SK-N-SH treated with all-trans-retinoic acid at 6 μM for 48 hours (cell line): Measurements from ENCODE around the gene EIF6.

ENCODE experiments used
- ATAC-seq: fragments of 200-7000 bp; cut with Tn5 transposase; 3 replicates; pipeline ENCODE4 v1.9.1; 2020; ENCODE audit warnings: mild to moderate bottlenecking, moderate library complexity
- BACH2 ChIP-seq: fragments of 250-450 bp; sonication (Bioruptor Pico); IDR thresholded peaks from 2 replicates; pipeline ENCODE4 v1.9.0; 2021; ENCODE audit warnings: mild to moderate bottlenecking, borderline replicate concordance
- CSDC2 ChIP-seq: fragments of 250-450 bp; sonication (Bioruptor Pico); IDR thresholded peaks from 2 replicates; pipeline ENCODE4 v1.5.0; 2020; ENCODE audit warnings: mild to moderate bottlenecking, moderate library complexity
- CSRNP3 ChIP-seq: fragments of 250-450 bp; sonication (Bioruptor Pico); IDR thresholded peaks from 2 replicates; pipeline ENCODE4 v1.5.1; 2021; ENCODE audit warnings: mild to moderate bottlenecking, moderate library complexity
- ESRRG ChIP-seq: fragments of 250-450 bp; sonication (Bioruptor Pico); IDR thresholded peaks from 2 replicates; pipeline ENCODE4 v1.6.1; 2021; ENCODE audit warnings: mild to moderate bottlenecking
- GLIS3 ChIP-seq: fragments of 250-450 bp; sonication (Bioruptor Pico); IDR thresholded peaks from 2 replicates; pipeline ENCODE4 v1.5.0; 2020; ENCODE audit warnings: mild to moderate bottlenecking, moderate library complexity
- ISL1 ChIP-seq: fragments of 250-450 bp; sonication (Bioruptor Pico); IDR thresholded peaks from 2 replicates; pipeline ENCODE4 v2.1.2; 2022; ENCODE audit warnings: mild to moderate bottlenecking, moderate library complexity
- OSR1 ChIP-seq: fragments of 250-450 bp; sonication (Bioruptor Pico); IDR thresholded peaks from 2 replicates; pipeline ENCODE4 v1.8.0; 2022; ENCODE audit warnings: moderate library complexity, mild to moderate bottlenecking, inconsistent platforms
- PATZ1 ChIP-seq: fragments of 250-450 bp; sonication (Bioruptor Pico); IDR thresholded peaks from 2 replicates; pipeline ENCODE4 v1.8.0; 2020; ENCODE audit warnings: mild to moderate bottlenecking, moderate library complexity, borderline replicate concordance
- POU6F1 ChIP-seq: fragments of 250-450 bp; sonication (Bioruptor Pico); IDR thresholded peaks from 2 replicates; pipeline ENCODE4 v1.8.0; 2021; ENCODE audit warnings: low read depth, mild to moderate bottlenecking, moderate library complexity, borderline replicate concordance
- PPARA ChIP-seq: fragments of 250-450 bp; sonication (Bioruptor Pico); IDR thresholded peaks from 2 replicates; pipeline ENCODE4 v1.5.0; 2020; ENCODE audit warnings: mild to moderate bottlenecking, borderline replicate concordance
- RARB ChIP-seq: fragments of 250-450 bp; sonication (Bioruptor Pico); IDR thresholded peaks from 2 replicates; pipeline ENCODE4 v1.8.0; 2021; ENCODE audit warnings: mild to moderate bottlenecking, moderate library complexity
- SNAI2 ChIP-seq: fragments of 250-450 bp; sonication (Bioruptor Pico); IDR thresholded peaks from 2 replicates; pipeline ENCODE4 v1.5.0; 2020; ENCODE audit warnings: mild to moderate bottlenecking, moderate library complexity
- TCF4 ChIP-seq: fragments of 250-450 bp; sonication (Bioruptor Pico); IDR thresholded peaks from 2 replicates; pipeline ENCODE4 v1.8.0; 2021; ENCODE audit warnings: mild to moderate bottlenecking, moderate library complexity, borderline replicate concordance
- TSHZ2 ChIP-seq: fragments of 250-450 bp; sonication (Bioruptor Pico); IDR thresholded peaks from 2 replicates; pipeline ENCODE4 v1.5.0; 2020; ENCODE audit warnings: mild to moderate bottlenecking, moderate library complexity
- ZC3H10 ChIP-seq: fragments of 250-450 bp; sonication (Bioruptor Pico); IDR thresholded peaks from 2 replicates; pipeline ENCODE4 v1.5.1; 2021; ENCODE audit warnings: mild to moderate bottlenecking, moderate library complexity
- ZFP3 ChIP-seq: fragments of 250-450 bp; sonication (Bioruptor Pico); IDR thresholded peaks from 2 replicates; pipeline ENCODE4 v1.5.0; 2020; ENCODE audit warnings: mild to moderate bottlenecking, moderate library complexity
- ZFP30 ChIP-seq: fragments of 450-650 bp; formaldehyde crosslinking; IDR thresholded peaks from 2 replicates; pipeline ENCODE4 v1.5.0; 2022; ENCODE audit warnings: mild to moderate bottlenecking, moderate library complexity
- ZNF565 ChIP-seq: fragments of 450-650 bp; formaldehyde crosslinking; conservative IDR thresholded peaks from 2 replicates; pipeline ENCODE4 v1.5.0; 2020; ENCODE audit warnings: low read depth, mild to moderate bottlenecking, moderate library complexity

The EIF6 gene

GRCh38 chr20:35286077-35286898, 1.7 kb upstream of the EIF6 start:
- no peak for ATAC-seq
- TF ChIP-seq ZC3H10 (CRISPR knock-in tag) = no peak

- no peak for ATAC-seq
- no peak for TF ChIP-seq SNAI2 (CRISPR knock-in tag)
- no peak for TF ChIP-seq BACH2 (CRISPR knock-in tag)
- no peak for TF ChIP-seq CSDC2 (CRISPR knock-in tag)
- TF ChIP-seq ZNF565 (CRISPR knock-in tag) = no peak
- no peak for TF ChIP-seq PATZ1 (CRISPR knock-in tag)
- no peak for TF ChIP-seq ZFP30
- no peak for TF ChIP-seq CSRNP3 (CRISPR knock-in tag)
- TF ChIP-seq POU6F1 (CRISPR knock-in tag) = no peak
- TF ChIP-seq PPARA (CRISPR knock-in tag) = no peak
- TF ChIP-seq ISL1 (CRISPR knock-in tag) = no peak
- TF ChIP-seq GLIS3 (CRISPR knock-in tag) = no peak
- TF ChIP-seq RARB (CRISPR knock-in tag) = no peak
- no peak for TF ChIP-seq TSHZ2 (CRISPR knock-in tag)
These were observed 1.2 kb upstream of the EIF6 start for GRCh38 chr20:35285806-35286076.

GRCh38 chr20:35284992-35285805, 627 bp upstream of the EIF6 start:
- ATAC-seq = peak; percentile 37
- no peak for TF ChIP-seq ZFP3 (CRISPR knock-in tag)
- no peak for TF ChIP-seq CSDC2 (CRISPR knock-in tag)
- no peak for TF ChIP-seq BACH2 (CRISPR knock-in tag)
- TF ChIP-seq GLIS3 (CRISPR knock-in tag) = no peak
- no peak for TF ChIP-seq SNAI2 (CRISPR knock-in tag)
- no peak for TF ChIP-seq ISL1 (CRISPR knock-in tag)
- TF ChIP-seq TCF4 (CRISPR knock-in tag) = no peak
- no peak for TF ChIP-seq ESRRG (CRISPR knock-in tag)
- no peak for TF ChIP-seq TSHZ2 (CRISPR knock-in tag)
- TF ChIP-seq OSR1 (CRISPR knock-in tag) = no peak
